H1 (cell line): Measurements from ENCODE around the gene MCM3AP. TPM values are rescaled to one million over a fixed set of nuclear protein-coding genes. Genes with fewer than 3 reads are reported as not detected.

Experiments
- CTCF ChIA-PET: fragments of 300-600 bp; sonication (Branson Sonifier 250); formaldehyde crosslinking; loops from one replicate; lab custom pipeline; 2021; ENCODE audit not compliant: partially characterized antibody; lab: Charles Lee
- POLR2A ChIA-PET: fragments of 300-600 bp; sonication (Branson Sonifier 250); formaldehyde crosslinking; loops from one replicate; lab custom pipeline; 2021; ENCODE audit warnings: inconsistent platforms; ENCODE audit not compliant: partially characterized antibody; lab: Charles Lee
- DNase-seq, 2 experiments: peaks; one replicate each; pipeline versions ENCODE4 v3.0.0 to v3.0.0-alpha.2; 2010 to 2022; ENCODE audit warnings: low spot score in 2 of 2, low read depth in 1 of 2, mixed read lengths in 1 of 2
- FAIRE-seq: peaks from 2 replicates; lab custom pipeline; 2011; peaks lifted over from hg19 to GRCh38; lab: Jason Lieb, UNC
- H2AFZ ChIP-seq: 2 replicates; pipeline ENCODE4 v1.8.1; 2012; ENCODE audit warnings: low read length, inconsistent platforms
- H2AK5ac ChIP-seq: 2 replicates; pipeline ENCODE4 v1.6.1; 2013; ENCODE audit warnings: low read depth, low read length
- H2BK120ac ChIP-seq: replicated peaks from 2 replicates; pipeline ENCODE3; 2013; ENCODE audit warnings: low read depth, low read length, inconsistent platforms
- H2BK12ac ChIP-seq: 2 replicates; pipeline ENCODE4 v1.6.1; 2013; ENCODE audit warnings: low read depth, low read length
- H2BK15ac ChIP-seq: 2 replicates; pipeline ENCODE4 v1.6.1; 2013; ENCODE audit warnings: low read length
- H2BK20ac ChIP-seq: 2 replicates; pipeline ENCODE4 v1.6.1; 2013; ENCODE audit warnings: low read length
- H2BK5ac ChIP-seq: 2 replicates; pipeline ENCODE4 v1.6.1; 2013; ENCODE audit warnings: low read depth, low read length
- H3K14ac ChIP-seq: 2 replicates; pipeline ENCODE4 v1.6.1; 2013; ENCODE audit warnings: inconsistent platforms; ENCODE audit not compliant: insufficient read length
- H3K18ac ChIP-seq: 2 replicates; pipeline ENCODE4 v1.6.1; 2013; ENCODE audit warnings: low read length; ENCODE audit errors: extremely low read depth
- H3K23ac ChIP-seq: 2 replicates; pipeline ENCODE4 v1.6.1; 2013; ENCODE audit warnings: inconsistent platforms; ENCODE audit not compliant: insufficient read length
- H3K23me2 ChIP-seq: 2 replicates; pipeline ENCODE4 v1.6.1; 2013; ENCODE audit warnings: low read depth, low read length
- H3K27ac ChIP-seq: 2 replicates; pipeline ENCODE4 v1.6.1; 2011; ENCODE audit warnings: low read depth, low read length, inconsistent platforms
- H3K27me3 ChIP-seq, 4 experiments: replicated peaks in 1 of 4; 1 replicate in 1 of 4; 2 replicates in 3 of 4; pipeline versions ENCODE4 v1.6.1 to v1.8.1; 2011 to 2013; ENCODE audit warnings: low read length in 3 of 4, mild to moderate bottlenecking in 3 of 4, inconsistent platforms in 2 of 4, mixed read lengths in 2 of 4, moderate library complexity in 1 of 4; ENCODE audit not compliant: control insufficient read depth in 3 of 4, insufficient read depth in 3 of 4; ENCODE audit errors: extremely low read depth in 1 of 4
- H3K36me3 ChIP-seq, 4 experiments: 2 replicates each; pipeline versions ENCODE4 v1.6.1 to v1.8.1; 2011 to 2013; ENCODE audit warnings: mild to moderate bottlenecking in 4 of 4, low read length in 3 of 4, moderate library complexity in 2 of 4, control low read depth in 1 of 4, inconsistent platforms in 1 of 4; ENCODE audit not compliant: insufficient read depth in 4 of 4, control insufficient read depth in 2 of 4
- H3K4ac ChIP-seq: replicated peaks from 2 replicates; pipeline ENCODE3; 2013; ENCODE audit warnings: low read length, low read depth, mixed read lengths, inconsistent platforms; ENCODE audit not compliant: insufficient read length
- H3K4me1 ChIP-seq, 4 experiments: replicated peaks in 1 of 4; 1 replicate in 1 of 4; 2 replicates in 3 of 4; pipeline versions ENCODE4 v1.6.1 to v1.8.1; 2011 to 2013; ENCODE audit warnings: low read length in 3 of 4, inconsistent platforms in 2 of 4, mixed read lengths in 1 of 4; ENCODE audit not compliant: insufficient read depth in 4 of 4, control insufficient read depth in 3 of 4
- H3K4me2 ChIP-seq, 2 experiments: 2 replicates each; pipeline versions ENCODE4 v1.6.1 to v1.8.1; 2011 to 2013; ENCODE audit warnings: low read depth in 2 of 2, low read length in 2 of 2, control low read depth in 1 of 2, inconsistent platforms in 1 of 2, mild to moderate bottlenecking in 1 of 2; ENCODE audit not compliant: insufficient read depth in 1 of 2
- H3K4me3 ChIP-seq, 4 experiments: fragments of 200-600, 300-600 bp in 1 of 4; sonication (generic), shearing (Covaris generic), sonication (Bioruptor Twin) in 1 of 4; 2 replicates each; pipeline versions ENCODE4 v1.5.1 to v1.8.1; 2011 to 2016; ENCODE audit warnings: low read length in 4 of 4, low read depth in 3 of 4, control low read depth in 2 of 4, inconsistent platforms in 2 of 4, mild to moderate bottlenecking in 2 of 4, mixed read lengths in 1 of 4, moderate library complexity in 1 of 4; ENCODE audit not compliant: insufficient read depth in 2 of 4; ENCODE audit errors: extremely low read depth in 1 of 4
- H3K56ac ChIP-seq: replicated peaks from 2 replicates; pipeline ENCODE3; 2013; ENCODE audit warnings: low read depth, mild to moderate bottlenecking, mixed read lengths, low read length, inconsistent platforms; ENCODE audit not compliant: insufficient read length
- H3K79me1 ChIP-seq: 2 replicates; pipeline ENCODE4 v1.6.1; 2013; ENCODE audit warnings: low read depth, low read length, control low read depth
- H3K79me2 ChIP-seq, 2 experiments: 2 replicates each; pipeline versions ENCODE4 v1.6.1 to v1.8.1; 2012 to 2013; ENCODE audit warnings: low read length in 2 of 2, mild to moderate bottlenecking in 2 of 2, inconsistent platforms in 1 of 2; ENCODE audit not compliant: insufficient read depth in 2 of 2, control insufficient read depth in 1 of 2
- H3K9ac ChIP-seq, 4 experiments: replicated peaks in 1 of 4; 1 replicate in 1 of 4; 2 replicates in 3 of 4; pipeline versions ENCODE4 v1.6.1 to v1.8.1; 2011 to 2013; ENCODE audit warnings: low read depth in 3 of 4, low read length in 3 of 4, control low read depth in 2 of 4, mild to moderate bottlenecking in 2 of 4, moderate library complexity in 2 of 4, inconsistent platforms in 1 of 4; ENCODE audit errors: extremely low read depth in 1 of 4
- H3K9me3 ChIP-seq, 2 experiments: 2 replicates each; pipeline versions ENCODE4 v1.6.1 to v1.8.1; 2012 to 2013; ENCODE audit warnings: mild to moderate bottlenecking in 2 of 2, moderate library complexity in 2 of 2, control low read depth in 1 of 2, inconsistent platforms in 1 of 2, low read depth in 1 of 2, low read length in 1 of 2, mixed read lengths in 1 of 2; ENCODE audit not compliant: insufficient read depth in 2 of 2
- H4K20me1 ChIP-seq, 2 experiments: replicated peaks in 1 of 2; 2 replicates each; pipeline versions ENCODE3 to v1.8.1; 2011 to 2013; ENCODE audit warnings: inconsistent platforms in 2 of 2, low read length in 2 of 2, mild to moderate bottlenecking in 1 of 2; ENCODE audit not compliant: insufficient read depth in 2 of 2, control insufficient read depth in 1 of 2
- H4K5ac ChIP-seq: 2 replicates; pipeline ENCODE4 v1.6.1; 2013; ENCODE audit warnings: low read length, low read depth, mixed read lengths, inconsistent platforms; ENCODE audit not compliant: insufficient read length
- H4K8ac ChIP-seq: 2 replicates; pipeline ENCODE4 v1.8.0; 2013; ENCODE audit warnings: mild to moderate bottlenecking, moderate library complexity, low read length, inconsistent platforms; ENCODE audit not compliant: insufficient read depth; ENCODE audit errors: extremely low read depth
- H4K91ac ChIP-seq: replicated peaks from 2 replicates; pipeline ENCODE3; 2013; ENCODE audit warnings: low read length, mixed read lengths, inconsistent platforms; ENCODE audit not compliant: insufficient read length
- CEBPB ChIP-seq: IDR thresholded peaks from 2 replicates; pipeline ENCODE4 v1.6.1; 2012; ENCODE audit warnings: low read depth, low read length
- EGR1 ChIP-seq: IDR thresholded peaks from 2 replicates; pipeline ENCODE4 v1.6.1; 2011; ENCODE audit warnings: low read depth, low read length, borderline replicate concordance
- HDAC2 ChIP-seq, 2 experiments: fragments of 300-600 bp in 1 of 2; sonication (generic) in 1 of 2; IDR thresholded peaks; 2 replicates each; pipeline ENCODE4 v1.6.1; 2011 to 2012; ENCODE audit warnings: low read depth in 2 of 2, low read length in 2 of 2, mild to moderate bottlenecking in 2 of 2, moderate library complexity in 2 of 2, borderline replicate concordance in 1 of 2, inconsistent platforms in 1 of 2
- HDAC6 ChIP-seq: IDR thresholded peaks from one replicate; pipeline ENCODE4 v1.7.1; 2012; ENCODE audit warnings: low read depth, mild to moderate bottlenecking, inconsistent platforms, low read length, moderate library complexity
- JUN ChIP-seq: IDR thresholded peaks from 2 replicates; pipeline ENCODE4 v1.6.1; 2011; ENCODE audit warnings: low read depth, mild to moderate bottlenecking, improper control_type of control experiment, low read length
- KDM5A ChIP-seq: fragments of 200-600 bp; IDR thresholded peaks from 2 replicates; pipeline ENCODE4 v1.7.1; 2012; ENCODE audit warnings: mild to moderate bottlenecking, low read length, inconsistent platforms, mixed read lengths
- NRF1 ChIP-seq: IDR thresholded peaks from 2 replicates; pipeline ENCODE4 v1.6.1; 2011; ENCODE audit warnings: mild to moderate bottlenecking, low read depth, low read length, improper control_type of control experiment
- SP1 ChIP-seq: IDR thresholded peaks from 2 replicates; pipeline ENCODE4 v1.6.1; 2011; ENCODE audit warnings: low read depth, low read length
- SRF ChIP-seq: IDR thresholded peaks from 2 replicates; pipeline ENCODE4 v1.6.1; 2011; ENCODE audit warnings: mild to moderate bottlenecking, low read depth, low read length, moderate library complexity
- TEAD4 ChIP-seq: IDR thresholded peaks from 2 replicates; pipeline ENCODE4 v1.6.1; 2012; ENCODE audit warnings: low read depth, low read length, inconsistent platforms, mixed read lengths
- YY1 ChIP-seq: IDR thresholded peaks from 2 replicates; pipeline ENCODE4 v1.6.1; 2011; ENCODE audit warnings: low read depth, mild to moderate bottlenecking, low read length
- WGBS, 2 experiments: shearing (Covaris generic) in 1 of 2; methylation state at CpG; one replicate each; pipeline versions ENCODE4 v1.1.6 to v1.1.7; 2013 to 2015; ENCODE audit warnings: low lambda C conversion rate in 2 of 2, mixed read lengths in 2 of 2, inconsistent platforms in 1 of 2, low coverage in 1 of 2, missing lambda C conversion rate in 1 of 2; ENCODE audit not compliant: insufficient replicate concordance in 2 of 2, insufficient coverage in 1 of 2, insufficient read length in 1 of 2; ENCODE audit errors: extremely low coverage in 1 of 2, missing lambda C conversion rate in 1 of 2; 5-methylcytosine and 5-hydroxymethylcytosine counted together
- polyA plus RNA-seq, 7 experiments: library from polyadenylated mRNA; depleted of rRNA in 3 of 7; stranded (reverse) in 5 of 7; unstranded in 2 of 7; fragments of >200 nt in 5 of 7; fragments of 200-250 nt in 2 of 7; gene quantifications; 1 replicate in 5 of 7; 2 replicates in 1 of 7; 4 replicates in 1 of 7; pipeline versions ENCODE4 v1.2.1 to v1.2.3, GENCODE V29; 2011 to 2013; ENCODE audit warnings: missing spikeins in 2 of 7, mixed read lengths in 2 of 7
- total RNA-seq: library from RNA; stranded (reverse); fragmentation: NEBNext Ultra II Directional; extraction: Animal tissue kit (Norgen Biotek cat#: 25700); gene quantifications from 2 replicates; pipeline ENCODE4 v1.2.1, GENCODE V29; 2021
- TF ChIP-seq, protein P1 (sequence below): IDR thresholded peaks from 2 replicates; pipeline ENCODE4 v1.6.1; 2012; ENCODE audit warnings: inconsistent platforms

The MCM3AP gene
- total and polyA plus RNA-seq, 2 of the 8 experiments (the other 6 are each of a cell fraction or from before 2014, with no cell fraction given), result 37.2 to 119 TPM

DNA sequence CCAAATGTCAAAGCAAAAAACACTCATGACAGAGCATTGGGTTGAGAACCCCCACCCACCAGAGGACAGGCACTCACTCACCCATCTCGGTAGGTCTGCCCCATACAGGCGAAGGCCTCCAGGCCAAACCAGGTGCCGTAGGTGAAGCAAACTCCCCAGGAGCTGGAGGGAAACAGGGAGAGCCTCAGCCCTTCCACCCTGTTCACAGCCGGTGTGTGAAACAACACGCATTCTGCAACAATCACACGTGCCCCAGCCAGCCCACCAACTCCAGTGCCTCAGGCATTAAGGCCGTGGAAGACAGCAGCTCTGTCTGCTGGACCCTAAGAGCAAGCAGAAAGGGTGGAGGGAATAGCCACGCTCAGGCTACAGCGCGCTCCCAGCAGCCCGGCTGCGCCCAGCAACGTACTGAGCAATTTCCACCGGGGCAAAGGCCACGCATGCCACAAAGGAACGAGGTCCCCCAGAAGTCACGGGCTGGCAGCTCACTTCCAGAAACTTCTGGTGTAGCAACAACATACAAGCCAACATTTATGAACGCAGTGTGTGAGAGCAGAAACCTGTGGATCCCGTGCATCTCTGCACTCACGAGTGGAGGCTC is 89.7 kb downstream of the MCM3AP start:
- FAIRE-seq, result no peak
- H3K4me1 ChIP-seq, result no peaks in the 10 kb centered on the region; a peak in 1 of 7 replicates
- POLR2A ChIA-PET, result interaction anchor here (1.2 kb wide), 1 partner anchor 14 kb away, joined by 3 read pairs; no protein-coding TSS in a partner anchor
- H2AFZ ChIP-seq, result no peak overlapping the region
- no peak overlapping the region for H3K9ac ChIP-seq
- H3K79me1 ChIP-seq, result no peaks in the 10 kb centered on the region; the same call in 1 of the 2 replicates
- peaks cover 2 to 11% of the 10 kb centered on the region in 2 experiments for H4K20me1 ChIP-seq
- no peak overlapping the region for H3K18ac ChIP-seq
- no peak overlapping the region for H2BK120ac ChIP-seq
- TF ChIP-seq HDAC2 (IDR thresholded peaks at IDR 0.05; ENCODE audit: borderline replicate concordance in 1 of 2, low read depth in 2 of 2, low read length in 2 of 2), result no peak
- TF ChIP-seq KDM5A, result no peak
- no peak for TF ChIP-seq SRF
- TF ChIP-seq NRF1, result no peak
- no peak for TF ChIP-seq SP1
- no peak for TF ChIP-seq EGR1
- TF ChIP-seq TEAD4, result no peak
- TF ChIP-seq HDAC6, result no peak
- no peak for TF ChIP-seq JUN
- no peak for TF ChIP-seq YY1
- TF ChIP-seq, protein P1, sequence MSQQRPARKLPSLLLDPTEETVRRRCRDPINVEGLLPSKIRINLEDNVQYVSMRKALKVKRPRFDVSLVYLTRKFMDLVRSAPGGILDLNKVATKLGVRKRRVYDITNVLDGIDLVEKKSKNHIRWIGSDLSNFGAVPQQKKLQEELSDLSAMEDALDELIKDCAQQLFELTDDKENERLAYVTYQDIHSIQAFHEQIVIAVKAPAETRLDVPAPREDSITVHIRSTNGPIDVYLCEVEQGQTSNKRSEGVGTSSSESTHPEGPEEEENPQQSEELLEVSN, result no peak
- TF ChIP-seq CEBPB, result no peak
- no peaks in the 10 kb centered on the region for H3K9me3 ChIP-seq
- peak in 1 of 2 experiments; percentile 35 for DNase-seq
- H3K23me2 ChIP-seq, result no peaks in the 10 kb centered on the region
- no peak overlapping the region for H3K23ac ChIP-seq
- no peak overlapping the region for H4K91ac ChIP-seq
- H2BK20ac ChIP-seq, result no peak overlapping the region
- H3K4ac ChIP-seq, result no peak overlapping the region
- H2BK15ac ChIP-seq, result no peak overlapping the region
- H2AK5ac ChIP-seq, result no peak overlapping the region
- no peak overlapping the region for H3K4me3 ChIP-seq
- H3K4me2 ChIP-seq, result no peak overlapping the region
- H4K8ac ChIP-seq, result 0 out of 2 replicates have a peak overlapping the region, but pooled peaks have one; percentile 41
- peaks cover 8 to 46% (median 34%) of the 10 kb centered on the region in 4 experiments; a peak in 7 of 8 replicates for H3K36me3 ChIP-seq
- peak overlapping the region; percentile 25; the same call in 1 of the 2 replicates for H3K27ac ChIP-seq
- no peak overlapping the region for H2BK12ac ChIP-seq
- no peak overlapping the region for H3K14ac ChIP-seq
- CTCF ChIA-PET, result interaction anchor here (1.5 kb wide), 1 partner anchor 41 kb away, joined by 3 read pairs; no protein-coding TSS in a partner anchor
- no peak overlapping the region for H3K56ac ChIP-seq
- no peak overlapping the region for H2BK5ac ChIP-seq
- no peak overlapping the region for H4K5ac ChIP-seq
- H3K79me2 ChIP-seq, result no peaks in the 10 kb centered on the region
- no peaks in the 10 kb centered on the region for H3K27me3 ChIP-seq
- WGBS, 2 experiments, result 92% methylated on average over 20 of the region's 20 CpGs; no CpG with 5 or more reads in 1 of the 2 experiments
